GM19328 (cell line): ENCODE results near the gene CEP83.

Experiments
- ATAC-seq: cut with Tn5 transposase; IDR thresholded peaks from one replicate; pipeline ENCODE4 v1.9.1; 2021; ENCODE audit warnings: mild to moderate bottlenecking, moderate library complexity; ENCODE audit not compliant: unreplicated experiment

The CEP83 gene

DNA sequence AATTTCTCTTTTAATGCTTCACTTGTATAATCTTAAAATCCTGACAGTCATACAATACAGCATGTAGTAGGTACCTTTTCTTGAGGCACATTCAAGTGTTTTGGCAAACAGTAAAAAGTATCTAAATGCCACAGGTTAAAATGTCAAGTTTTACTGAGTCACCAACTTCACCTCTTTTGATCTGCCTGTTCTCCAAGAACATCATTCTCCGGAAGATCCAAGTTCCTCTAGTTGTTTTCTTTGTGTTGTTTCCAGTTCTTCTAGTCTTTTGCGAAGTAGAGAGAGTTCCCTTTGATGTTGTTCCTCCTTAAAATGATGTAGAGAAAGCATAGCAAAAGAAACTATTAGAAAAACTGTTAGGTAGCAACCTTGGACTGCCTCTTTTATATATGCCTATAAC is 151.1 kb downstream of the CEP83 start:
- no peak for ATAC-seq

DNA sequence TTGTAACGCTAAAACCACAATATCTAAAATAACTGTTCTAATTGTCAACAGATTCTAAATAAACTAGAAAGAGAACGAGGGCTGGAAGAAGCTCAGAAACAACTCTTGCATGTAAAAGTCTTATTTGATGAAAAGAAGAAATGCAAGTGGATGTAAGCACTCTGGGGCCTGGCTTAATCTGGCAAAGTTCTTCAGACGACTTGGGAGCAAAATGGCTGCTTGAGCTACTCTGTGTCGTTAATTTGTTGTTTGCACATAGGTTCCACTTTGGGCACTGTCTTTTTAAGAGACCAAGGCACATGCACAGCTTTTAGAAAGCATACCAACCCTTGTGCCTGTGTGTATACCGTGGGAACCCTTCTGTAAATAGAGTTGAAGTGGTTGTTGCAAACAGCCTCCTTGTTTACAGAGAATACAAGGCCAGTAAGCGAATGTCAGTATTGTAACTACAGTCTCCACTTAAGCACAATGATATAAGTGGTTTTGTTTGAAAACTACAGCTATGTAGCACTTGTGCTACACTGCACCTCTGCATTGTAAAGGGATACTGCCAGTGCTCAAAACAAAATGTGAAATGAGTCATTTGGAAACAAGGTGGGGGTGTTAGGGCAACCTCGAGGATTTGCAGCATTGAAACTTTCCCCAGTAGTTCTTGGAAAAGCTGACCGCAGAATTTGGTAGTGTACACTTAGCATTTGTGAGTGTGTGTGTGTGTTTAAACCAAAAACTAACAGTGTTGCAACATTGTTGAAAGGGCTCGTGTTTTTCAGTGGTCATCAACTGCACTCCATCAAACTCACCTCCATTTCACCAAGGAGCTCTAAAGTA is 154.3 kb downstream of the CEP83 start:
- no peak for ATAC-seq

DNA sequence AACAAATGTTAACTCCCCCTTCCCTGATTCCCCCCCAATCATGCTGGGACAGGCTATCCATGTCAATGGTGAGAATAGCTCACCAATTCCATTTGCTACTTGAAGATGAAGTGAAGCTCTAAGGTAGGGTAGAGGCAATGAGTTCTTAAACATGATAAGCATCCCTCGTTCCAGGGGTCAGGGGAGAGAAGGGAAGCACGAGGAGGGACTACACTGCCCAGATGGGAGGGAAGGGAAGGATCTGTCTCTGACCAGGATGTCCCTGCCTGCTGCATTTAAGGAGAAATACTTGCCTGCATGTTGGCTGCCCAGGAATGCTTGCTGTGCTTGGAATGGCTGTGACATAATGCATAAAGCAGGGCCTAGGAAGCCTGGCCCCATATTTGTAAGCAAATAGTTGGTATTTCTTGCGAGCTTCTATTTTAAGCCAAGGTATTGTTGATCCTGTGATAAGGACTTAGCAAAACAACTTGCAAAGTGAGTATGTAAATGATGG is 155.1 kb downstream of the CEP83 start:
- ATAC-seq: no peak

DNA sequence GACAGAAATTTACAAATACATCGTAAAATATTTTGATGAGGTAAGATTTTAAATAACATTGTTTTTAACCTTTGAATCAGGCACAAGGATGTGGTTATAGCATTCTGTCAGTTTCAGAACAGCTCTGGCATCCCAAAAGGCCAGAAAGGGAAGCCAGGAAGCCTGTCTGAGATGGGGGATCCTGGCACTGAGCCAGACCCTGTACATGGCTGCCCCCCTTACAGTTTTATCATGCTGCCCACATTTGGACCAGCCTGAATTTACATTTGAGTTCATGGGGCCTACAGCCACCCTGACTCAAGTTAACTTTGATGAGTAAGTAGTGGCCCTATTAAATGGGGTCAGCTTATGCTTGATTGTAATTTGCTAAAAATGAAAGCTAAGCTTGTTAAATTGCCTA is 155.7 kb downstream of the CEP83 start:
- ATAC-seq: no peak

DNA sequence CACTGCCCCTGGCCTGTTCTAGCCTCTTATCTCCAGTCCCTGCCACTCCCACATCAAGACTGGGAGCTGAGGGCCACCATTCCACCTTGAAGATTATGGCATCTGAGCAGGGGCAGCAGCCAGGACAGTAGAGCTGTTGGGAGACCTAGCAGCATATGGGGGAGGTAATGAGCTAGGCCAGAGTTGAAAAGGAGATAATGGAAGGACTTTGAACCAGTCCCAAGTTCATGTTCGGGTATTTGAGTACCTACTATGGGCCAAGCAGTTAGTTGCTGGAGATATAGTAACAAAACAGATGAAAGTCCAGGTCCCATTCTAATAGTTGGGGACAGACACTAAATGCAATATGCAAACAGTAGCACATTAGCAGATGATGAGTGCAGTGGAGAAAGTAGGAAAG is 159.8 kb downstream of the CEP83 start:
- ATAC-seq: no peak

DNA sequence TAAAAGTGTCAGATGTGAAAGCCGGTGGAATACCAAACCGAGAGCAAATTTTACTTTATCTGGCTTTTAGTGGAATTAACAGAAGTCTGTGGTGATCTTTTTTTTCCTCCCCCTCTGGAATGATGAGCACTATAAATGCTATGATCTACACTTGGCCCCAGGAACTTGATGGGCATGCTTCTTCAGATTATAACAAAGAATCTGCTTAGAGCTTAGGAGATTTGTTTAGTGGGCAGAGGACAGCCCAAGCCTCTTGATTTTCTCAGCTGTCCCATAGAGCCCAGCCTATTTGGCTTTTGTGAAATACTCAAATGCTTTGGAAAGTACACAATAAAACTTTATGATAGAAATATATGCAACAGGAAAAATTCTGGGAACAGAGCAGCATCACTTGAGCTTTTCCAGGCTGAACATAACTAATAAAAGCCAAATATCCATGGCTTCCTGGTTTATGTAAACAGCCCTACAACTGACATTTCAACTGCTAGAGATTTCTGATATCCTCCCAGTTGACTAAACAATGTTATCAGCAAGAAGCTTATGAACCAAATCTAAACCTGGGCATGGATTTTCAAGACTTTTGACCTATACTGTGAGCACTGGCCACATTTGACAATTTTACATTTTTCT is 161.7 kb downstream of the CEP83 start:
- no peak for ATAC-seq

DNA sequence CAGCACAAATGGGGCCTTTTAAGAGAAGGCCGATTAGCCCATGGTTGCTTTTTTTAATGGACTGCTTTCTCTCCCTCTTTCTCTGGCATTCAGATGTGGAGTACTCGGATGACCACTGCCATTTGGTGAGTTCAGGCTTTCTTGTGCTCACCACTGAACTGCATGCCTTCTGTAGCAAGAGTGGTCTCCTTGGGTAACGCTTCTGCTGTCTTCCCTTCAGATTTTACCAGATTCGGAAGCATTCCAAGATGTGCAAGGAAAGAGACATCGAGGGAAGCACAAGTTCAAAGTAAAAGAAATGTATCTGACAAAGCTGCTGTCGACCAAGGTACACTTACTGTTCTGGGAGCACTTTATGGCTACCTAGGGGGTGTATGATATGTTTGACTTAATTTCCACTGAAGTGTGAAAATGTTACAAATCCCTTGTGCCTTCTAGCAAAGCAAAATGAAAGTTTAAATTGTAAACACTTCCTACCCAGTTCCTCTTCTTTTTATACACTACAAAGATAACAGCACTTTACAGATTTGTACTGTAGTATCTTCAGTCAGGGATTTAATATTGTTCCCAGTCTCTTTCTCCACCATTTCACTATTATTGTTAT is 162.5 kb downstream of the CEP83 start:
- ATAC-seq: no peak

DNA sequence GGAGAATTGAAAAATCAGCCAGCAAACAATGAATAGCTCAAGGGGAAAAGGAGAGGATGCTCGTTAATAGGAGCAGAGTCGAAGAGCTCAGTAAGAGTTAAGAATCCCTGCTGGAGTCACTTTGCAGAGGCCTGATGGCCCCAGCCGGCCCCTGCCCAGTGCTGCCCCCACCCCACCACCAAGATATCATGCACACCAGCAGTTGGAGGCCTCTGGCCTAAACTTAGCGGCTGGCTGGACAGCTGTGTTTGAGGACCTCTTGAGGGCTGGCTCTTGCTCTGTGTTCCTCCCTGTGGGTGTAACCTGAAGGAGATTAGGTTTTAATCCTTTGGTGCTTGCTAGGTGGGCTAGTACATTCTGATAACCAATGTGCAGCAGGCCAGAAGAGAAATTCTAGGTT is 169.3 kb downstream of the CEP83 start:
- ATAC-seq: no peak

DNA sequence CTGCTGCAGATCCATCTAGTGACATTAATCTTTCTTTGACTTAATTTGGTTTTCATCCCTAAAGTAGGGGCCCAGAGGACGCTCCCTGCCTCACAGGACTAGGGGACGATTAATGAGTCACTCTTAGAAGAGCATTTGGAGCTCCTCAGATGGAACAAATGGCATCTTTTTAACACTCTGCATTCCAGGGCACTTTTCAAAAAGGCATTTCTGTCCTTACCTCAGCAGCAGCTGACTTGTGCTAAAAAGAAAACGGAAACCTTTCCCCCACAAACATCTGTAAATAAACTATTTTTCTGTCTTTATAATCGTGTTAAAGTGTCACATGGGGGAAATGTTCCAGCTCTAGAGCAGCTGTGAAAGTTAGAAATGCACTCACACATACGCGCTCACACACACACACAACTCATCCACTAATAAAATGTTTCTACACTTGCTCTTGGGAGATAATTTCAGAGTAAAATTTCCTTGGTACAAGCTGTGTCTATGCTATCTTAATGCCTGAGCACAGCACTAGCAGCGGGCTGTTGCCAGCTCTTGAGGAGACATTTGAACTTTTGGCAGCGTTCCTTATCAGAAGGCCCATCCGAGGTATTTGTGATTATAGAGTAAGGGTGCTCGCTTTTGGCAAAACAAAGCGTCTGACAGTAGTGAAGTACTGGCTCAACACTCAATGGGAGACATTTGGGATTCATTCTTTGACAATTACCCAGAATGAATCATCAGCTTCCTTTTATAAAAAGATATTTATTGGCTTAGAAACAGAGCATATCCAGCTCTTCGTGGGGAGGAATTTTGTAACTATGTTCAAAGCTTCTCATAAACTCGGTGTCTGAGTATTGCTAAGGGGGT is 170.0 kb downstream of the CEP83 start:
- ATAC-seq: no peak

- ATAC-seq: no peak
Observed at GRCh38 chr12:94287245-94287628, 172.4 kb downstream of the CEP83 start.

- ATAC-seq: no peak
Observed at GRCh38 chr12:94286583-94287244, 173.0 kb downstream of the CEP83 start.

- ATAC-seq: no peak
Observed at GRCh38 chr12:94285943-94286582, 173.6 kb downstream of the CEP83 start.

DNA sequence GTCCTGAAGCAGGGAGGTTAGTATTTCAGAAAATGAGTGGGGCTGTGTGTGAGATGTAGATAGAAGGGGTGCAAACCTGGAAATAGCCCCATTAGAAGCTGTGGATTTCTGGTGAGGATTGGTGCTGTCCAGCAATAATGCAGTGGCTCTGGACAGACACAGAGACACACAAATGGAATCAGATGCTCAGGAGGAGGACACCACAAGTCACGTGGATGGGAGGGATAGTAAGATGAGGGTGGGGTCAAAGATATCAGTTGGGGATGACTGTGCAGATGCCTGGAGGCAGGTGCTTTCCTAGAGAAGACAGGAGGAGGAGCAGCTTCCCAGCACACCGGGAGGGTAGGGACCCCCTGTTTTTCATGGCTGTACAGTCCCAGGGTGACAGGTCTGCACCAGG is 174.8 kb downstream of the CEP83 start:
- ATAC-seq: no peak

DNA sequence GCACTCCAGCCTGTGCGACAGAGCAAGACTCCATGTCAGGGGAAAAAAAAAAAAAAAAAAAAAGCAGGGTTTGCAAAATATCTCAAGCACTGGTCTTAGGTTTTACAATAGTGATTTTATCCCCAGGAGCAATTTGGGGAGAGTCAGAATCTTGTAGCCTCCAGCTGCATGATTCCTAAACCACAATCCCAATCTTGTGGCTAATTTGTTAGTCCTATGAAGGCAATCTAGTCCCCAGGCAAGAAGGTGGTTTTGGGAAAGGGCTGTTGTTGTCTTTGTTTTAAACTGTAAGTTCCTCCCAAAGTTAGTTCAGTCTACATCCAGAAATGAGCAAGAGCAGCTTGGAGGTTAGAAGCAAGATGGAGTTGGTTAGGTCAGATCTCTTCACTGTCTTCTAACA is 175.6 kb downstream of the CEP83 start:
- no peak for ATAC-seq

GRCh38 chr12:94282675-94283074 is 177.0 kb downstream of the CEP83 start:
- no peak for ATAC-seq

GRCh38 chr12:94280063-94280462 is 179.6 kb downstream of the CEP83 start:
- no peak for ATAC-seq

DNA sequence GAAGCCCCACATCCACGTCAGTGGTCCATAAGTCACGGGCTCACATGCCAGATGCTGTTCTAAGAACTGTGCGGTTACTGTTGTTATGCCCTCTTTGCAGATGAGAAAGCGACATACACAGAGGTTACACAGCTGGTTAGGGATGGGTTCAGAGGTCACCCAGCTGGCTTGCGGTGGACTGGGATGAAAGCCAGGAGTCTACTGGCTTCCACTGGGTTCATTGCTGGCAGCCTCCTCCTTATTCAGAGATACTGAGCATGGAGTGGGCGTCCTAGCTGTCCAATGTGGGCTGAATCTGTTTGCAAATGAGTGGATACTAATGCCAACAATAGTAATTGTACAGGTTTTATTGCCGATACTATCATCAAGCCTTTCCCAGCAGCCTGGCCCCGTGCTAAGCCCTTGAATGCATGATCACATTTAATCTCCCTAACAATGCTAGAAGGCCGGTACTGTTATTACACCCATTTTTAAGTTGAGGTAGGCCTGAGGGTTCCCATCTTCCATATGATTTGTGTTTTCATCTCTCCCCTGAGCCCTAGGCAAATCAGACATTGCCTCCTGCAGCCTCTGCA is 182.2 kb downstream of the CEP83 start:
- no peak for ATAC-seq

DNA sequence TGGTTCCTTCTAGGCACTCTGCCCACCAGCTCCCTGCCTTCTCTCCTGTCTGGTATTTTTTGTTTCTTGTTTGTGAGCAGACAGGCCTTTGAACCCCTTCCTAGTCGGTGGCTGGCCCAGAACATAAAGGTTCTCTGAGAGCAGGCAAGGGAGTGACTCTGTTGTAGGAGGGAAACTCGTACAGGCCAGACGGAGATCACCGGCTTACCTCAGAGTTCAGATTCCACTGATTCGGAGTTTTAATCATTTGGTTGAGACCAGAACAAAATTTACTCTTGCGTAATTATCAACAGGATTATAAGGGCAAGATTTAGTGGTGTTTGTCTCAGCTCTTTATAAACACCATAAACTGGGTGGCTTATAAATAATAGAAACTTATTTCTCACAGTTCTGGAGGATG is 182.9 kb downstream of the CEP83 start:
- no peak for ATAC-seq

GRCh38 chr12:94273272-94273671 is 186.4 kb downstream of the CEP83 start:
- ATAC-seq: no peak

DNA sequence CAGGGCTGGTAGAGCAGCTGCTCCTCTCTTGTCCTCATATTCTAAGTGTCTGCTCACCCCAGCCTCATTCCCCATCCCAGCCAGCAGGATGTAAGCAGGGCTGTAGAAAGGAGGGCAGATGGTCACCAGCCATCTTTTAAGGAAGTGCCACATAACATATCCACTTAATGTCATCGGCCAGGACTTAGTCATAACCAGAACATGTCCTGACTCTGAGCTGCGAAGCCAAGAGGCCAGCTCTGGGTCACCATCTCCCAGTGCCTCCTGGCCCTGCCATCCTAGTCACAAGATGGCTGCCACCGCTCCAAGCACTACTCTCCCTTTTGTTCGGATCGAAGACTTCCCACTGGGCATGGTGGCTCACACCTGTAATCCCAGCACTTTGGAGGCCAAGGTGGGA is 187.4 kb downstream of the CEP83 start:
- no peak for ATAC-seq
